ENCODE measurements around the gene NFXL1.

The NFXL1 gene

DNA sequence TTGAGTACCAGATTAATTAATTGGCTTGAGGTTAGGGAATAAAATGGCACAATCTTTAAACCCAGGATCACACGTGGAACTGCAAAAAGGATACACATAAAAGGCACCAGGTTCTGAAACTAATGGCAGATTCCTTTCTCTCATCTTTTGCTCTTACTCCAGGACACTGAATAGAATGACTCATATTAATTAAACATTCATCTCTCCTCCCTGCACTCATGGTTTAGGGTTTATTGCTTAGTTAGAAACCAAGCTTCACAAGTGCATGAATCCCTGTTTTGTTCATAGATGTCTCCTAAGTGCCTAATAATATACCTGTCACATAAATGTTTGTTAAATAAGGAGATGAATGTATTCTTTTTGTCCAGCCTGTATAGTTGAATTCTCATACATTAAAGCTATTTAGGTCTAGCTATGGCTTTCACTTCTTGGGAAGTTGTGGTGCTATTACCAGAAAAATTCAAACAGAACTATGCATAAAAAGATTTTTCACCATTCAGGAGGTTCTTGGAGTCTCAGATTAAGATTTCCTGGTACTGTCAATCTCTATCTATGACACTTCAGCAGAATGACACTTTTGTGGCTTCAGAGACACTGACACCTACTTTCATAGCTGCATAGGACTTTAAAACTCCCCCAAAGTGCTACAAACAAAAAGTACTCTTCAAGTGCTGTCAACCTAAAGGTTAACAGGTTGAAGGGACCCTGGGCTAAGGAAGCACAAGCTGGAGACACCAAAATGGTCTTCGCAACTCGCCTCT lies 83.9 kb downstream of the NFXL1 start:
- no peak for DNase-seq

DNA sequence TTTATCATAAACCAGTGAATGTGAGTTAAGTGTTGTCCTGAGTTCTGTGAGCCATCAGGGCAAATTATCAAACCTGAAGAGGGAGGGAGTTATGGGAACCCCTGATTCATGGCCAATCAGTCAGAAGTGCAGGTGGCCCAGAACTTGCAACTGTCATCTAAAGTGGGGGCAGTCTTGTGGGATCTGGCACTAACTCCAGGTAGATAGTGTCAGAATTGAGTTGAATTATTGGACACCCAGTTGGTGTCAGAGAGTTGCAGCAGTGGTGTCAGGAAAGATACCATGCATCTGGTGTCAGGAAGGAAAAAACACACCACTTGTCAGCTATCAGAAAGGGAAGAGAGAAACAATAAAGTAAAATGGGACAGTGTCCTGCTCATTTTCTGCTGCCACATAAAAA lies 84.9 kb downstream of the NFXL1 start:
- no peak for DNase-seq

DNA sequence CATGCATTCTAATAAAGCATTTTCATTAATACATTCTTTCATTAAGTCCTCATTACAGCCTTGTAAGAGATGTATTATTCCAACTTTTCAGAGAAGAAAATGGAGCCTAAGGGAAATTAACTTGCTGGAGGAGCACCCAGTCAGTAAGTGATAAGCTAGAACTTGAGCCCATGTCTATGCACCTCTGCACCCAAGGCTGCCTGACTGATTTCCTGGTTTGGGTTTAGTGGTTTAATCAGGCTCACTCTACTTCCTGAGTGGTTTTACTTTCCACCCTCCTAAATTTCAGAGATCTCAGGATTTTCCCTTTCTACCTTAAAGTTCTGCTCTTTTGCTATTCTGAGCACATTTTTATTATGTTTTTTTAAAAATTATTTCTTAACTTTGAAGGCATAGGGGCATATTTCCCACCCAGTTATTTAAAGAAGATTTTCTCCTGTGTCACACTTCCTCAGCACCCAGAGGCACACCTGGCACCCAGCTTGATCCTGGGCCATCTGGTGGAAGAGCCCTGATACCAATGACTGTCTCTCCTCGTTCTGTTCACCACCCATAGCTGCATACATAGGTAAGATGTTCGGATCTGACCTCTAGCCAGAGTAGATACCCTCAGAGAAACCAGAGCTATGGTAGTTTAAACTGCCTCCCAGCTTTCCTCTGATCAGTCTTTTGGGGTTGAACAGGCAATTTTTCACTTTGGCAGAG lies 86.9 kb downstream of the NFXL1 start:
- DNase-seq, result no peak

DNA sequence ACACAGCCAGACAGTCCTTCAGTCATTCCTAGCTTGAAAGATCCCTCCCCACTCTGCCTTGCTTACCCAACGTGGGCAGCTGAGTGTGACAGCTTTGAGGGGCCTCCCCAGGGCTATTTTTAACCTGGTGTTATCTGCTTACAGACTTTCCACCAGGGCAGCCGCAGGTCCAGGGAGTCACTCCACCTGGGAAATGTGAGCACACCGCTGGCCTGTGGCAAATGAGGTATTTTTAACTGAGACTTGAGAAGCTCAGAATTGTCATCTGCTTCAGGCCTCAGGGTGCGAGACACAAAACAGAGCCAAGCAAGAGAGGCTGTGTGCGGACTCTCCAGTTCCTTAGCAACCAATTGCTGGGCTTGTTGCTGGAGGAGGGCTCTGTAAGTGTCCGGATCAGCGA lies 89.5 kb downstream of the NFXL1 start:
- DNase-seq, result peak; percentile 40

DNA sequence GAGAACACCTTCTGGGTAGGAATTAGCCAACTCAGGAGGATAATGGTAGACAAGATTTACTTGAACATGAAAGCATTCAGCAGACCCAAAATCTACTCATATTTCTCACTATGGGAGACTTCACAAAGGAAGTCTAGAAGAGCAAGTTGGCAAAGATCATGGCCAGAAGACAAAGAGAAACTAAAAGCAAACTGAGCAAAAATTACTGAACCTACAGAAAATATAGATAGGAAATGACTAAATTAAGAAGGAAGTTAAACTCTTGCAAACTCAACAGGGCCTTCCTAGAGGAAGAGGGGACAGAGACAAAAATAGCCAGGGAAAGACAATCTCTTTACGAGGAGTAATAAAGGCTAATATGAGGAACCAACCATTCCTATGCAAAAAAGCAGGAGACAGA lies 95.2 kb downstream of the NFXL1 start:
- DNase-seq, result no peak

DNA sequence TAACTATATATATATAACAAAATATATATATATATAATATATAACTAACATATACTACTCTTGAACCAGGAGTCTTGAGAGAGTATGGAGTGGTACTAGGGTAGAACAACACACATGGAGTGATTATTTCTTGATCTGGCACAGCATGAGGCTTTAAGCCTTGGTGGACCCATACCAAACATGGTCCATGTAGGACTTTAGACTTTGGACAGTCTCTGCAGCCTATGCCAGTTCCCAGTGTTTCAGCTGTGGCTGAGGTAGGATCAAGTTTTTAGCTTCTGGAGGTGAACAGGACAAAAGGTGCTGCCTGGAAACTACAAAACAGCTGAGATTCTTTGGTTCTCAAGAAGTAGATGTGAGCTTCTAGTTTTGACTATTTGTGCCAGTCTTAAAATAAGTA lies 97.1 kb downstream of the NFXL1 start:
- no peak for DNase-seq

DNA sequence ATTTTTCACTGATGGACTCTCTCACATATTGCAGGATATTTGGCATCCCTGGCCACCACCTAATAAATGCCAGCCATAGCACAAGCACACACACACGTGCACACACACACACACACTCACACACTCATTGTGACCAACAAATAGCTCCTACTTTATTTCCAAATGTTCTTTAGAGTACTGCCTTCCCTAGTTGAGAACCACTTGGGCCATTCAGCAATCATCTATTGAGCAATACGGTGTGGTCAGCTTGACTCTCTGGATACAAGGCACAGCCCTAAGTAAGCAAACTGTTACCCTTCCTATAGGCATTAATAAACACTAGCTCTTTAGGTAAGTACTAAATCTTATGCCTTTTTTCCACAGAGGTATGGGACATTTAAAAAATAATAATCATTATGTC lies 97.6 kb downstream of the NFXL1 start:
- DNase-seq, result no peak

DNA sequence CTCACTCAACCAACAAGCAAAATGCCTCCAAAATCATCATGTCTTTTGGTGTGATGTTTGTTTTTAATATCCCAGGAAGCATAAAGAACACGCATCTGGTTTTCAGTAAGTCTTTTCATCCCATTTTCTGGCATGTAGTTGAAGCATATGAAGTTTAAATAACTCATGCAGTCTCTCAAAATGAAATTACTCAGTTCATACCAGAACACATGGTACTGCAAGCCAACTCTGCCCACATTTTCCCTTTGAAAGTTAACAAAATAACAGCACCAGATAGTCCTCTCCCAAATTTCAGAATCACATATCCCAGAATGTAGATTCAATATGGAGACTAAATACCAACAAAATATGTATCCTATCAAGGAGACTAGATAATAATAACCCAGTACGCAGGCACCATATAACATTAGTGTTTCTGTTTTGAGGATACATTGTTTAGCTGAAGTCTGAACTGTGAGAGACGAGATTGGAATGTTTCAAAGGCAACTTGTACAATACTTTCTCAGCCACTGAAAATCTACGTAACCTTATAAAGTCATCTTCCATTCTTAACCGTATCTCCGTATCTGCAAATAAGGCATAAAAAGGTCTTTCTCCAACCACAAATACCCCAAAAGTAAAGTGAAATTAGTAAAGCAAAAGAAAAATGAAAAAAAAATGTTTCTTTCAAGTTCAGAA lies 99.6 kb downstream of the NFXL1 start:
- no peak for DNase-seq

DNA sequence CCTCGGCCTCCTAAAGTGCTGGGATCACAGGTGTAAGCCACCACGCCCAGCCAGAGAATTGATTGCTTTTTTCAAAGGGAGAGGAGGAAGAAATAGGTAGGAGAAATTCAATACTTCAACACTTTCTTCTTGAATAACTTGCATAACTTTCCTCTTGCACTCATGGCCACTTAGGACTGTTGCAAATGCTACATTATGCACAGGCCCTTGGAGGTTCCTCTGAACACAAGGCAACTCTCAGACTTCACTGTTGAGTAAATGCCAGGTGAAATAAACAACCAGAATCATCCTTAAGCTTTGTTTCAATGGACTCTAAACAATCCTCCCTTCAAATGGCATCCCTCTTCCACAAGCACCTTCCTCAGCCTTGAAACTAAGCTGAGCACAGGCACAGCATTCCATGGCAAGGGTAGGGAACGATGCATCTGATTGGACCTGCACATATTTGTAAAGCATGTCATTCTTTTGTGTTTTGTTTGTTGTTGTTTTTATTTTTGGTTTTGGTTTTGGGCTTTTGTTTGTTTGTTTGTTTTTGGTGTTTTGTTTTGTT lies 104.7 kb downstream of the NFXL1 start:
- no peak for DNase-seq

DNA sequence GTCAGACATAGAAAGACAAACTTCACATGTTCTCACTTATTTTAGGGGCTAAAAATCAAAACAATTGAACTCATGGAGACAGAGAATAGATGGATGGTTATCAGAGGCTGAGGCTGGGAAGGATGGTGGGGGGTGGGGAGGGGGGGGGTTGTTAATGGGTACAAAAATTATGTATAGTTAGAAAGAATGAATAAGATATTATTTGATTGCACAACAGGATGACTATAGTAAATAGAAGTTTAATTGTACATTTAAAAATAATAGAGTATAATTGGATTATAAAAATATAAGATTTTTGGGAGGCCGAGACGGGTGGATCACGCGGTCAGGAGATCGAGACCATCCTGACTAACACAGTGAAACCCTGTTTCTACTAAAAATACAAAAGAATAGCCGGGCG lies 109.8 kb downstream of the NFXL1 start:
- no peak for DNase-seq

DNA sequence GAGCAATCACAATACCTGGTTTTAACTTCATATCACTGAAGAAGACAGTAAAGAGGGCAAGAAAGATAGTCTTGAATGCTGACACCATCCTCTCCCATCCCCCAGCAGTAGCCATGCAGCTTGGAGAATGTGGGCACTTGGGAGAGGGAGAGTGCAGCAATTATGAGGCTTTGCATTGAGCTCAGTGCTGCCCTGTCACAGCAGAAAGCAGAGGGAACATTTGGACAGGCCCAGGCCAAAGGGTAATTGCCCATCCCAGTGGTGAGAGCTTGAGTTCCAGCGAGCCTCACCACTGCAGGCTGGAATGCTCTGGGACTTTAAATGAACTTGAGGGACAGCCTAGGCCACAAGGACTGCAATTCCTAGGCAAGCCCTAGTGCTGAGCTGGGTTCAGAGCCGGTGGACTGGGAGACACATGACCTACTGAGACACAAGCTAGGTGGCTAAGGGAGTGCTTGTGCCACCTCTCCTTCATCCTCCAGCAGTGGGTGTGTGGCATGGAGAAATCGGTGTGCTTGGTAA lies 112.8 kb downstream of the NFXL1 start:
- no peak for DNase-seq

DNA sequence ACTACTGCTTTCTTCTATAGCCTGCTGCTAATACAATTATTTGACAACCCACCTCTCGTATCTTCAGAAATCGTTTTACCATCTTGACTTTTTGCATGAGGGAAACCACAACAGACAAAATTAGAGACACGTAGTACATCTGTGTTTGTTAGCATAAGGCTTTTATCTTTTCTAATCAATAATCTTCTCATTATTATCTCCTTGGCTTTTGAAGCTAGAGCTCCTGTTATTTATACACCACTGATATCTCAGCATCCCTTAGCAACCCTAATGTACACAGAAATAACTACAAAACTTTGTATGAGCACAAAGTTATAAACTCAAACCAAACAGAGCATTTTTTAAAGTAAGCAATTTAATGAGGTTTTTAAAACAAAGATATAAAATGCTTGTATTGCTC lies 116.2 kb downstream of the NFXL1 start:
- no peak for DNase-seq

Measured in femur (tissue), 1 donor.